K562 (cell line): ENCODE measurements around the gene FZD4. TPM values are rescaled to one million over a fixed set of nuclear protein-coding genes. Genes with fewer than 3 reads are reported as not detected.
A peak's percentile ranks its signal among the peaks of the same experiment; 100 is the strongest.

Source experiments
- CBFB ChIP-seq: sonication (generic); formaldehyde crosslinking; IDR thresholded peaks from 2 replicates; pipeline ENCODE4 v1.4.0; 2020; ENCODE audit warnings: mild to moderate bottlenecking, missing genetic modification reagents
- E2F1 ChIP-seq: sonication (generic); formaldehyde crosslinking; IDR thresholded peaks from 2 replicates; pipeline ENCODE4 v1.8.1; 2023; ENCODE audit warnings: mild to moderate bottlenecking, missing genetic modification reagents, moderate library complexity
- HEY1 ChIP-seq: fragments of 250-450 bp; sonication (Bioruptor Pico); IDR thresholded peaks from 2 replicates; pipeline ENCODE4 v1.5.0; 2020; ENCODE audit warnings: mild to moderate bottlenecking, moderate library complexity, borderline replicate concordance
- NR3C1 ChIP-seq: sonication (generic); formaldehyde crosslinking; IDR thresholded peaks from 2 replicates; pipeline ENCODE4 v1.8.1; 2022; ENCODE audit warnings: missing genetic modification reagents
- OTX1 ChIP-seq: fragments of 450-650 bp; formaldehyde crosslinking; IDR thresholded peaks from 2 replicates; pipeline ENCODE4 v1.4.0; 2022; ENCODE audit warnings: mild to moderate bottlenecking
- PTBP1 ChIP-seq: fragments of 200-400 bp; formaldehyde crosslinking; IDR thresholded peaks from 2 replicates; pipeline ENCODE4 v1.6.1; 2017; ENCODE audit warnings: low read depth, low read length
- SMARCA4 ChIP-seq: fragments of 450-650 bp; IDR thresholded peaks from 2 replicates; pipeline ENCODE4 v1.6.1; 2016
- SRF ChIP-seq, 2 experiments: fragments of 250-450, 450-650 bp in 1 of 2; sonication (Bioruptor Pico) in 1 of 2; sonication (generic) in 1 of 2; formaldehyde crosslinking; IDR thresholded peaks; 2 replicates each; pipeline versions ENCODE4 v1.5.0 to v1.5.1; 2020 to 2022; ENCODE audit warnings: mild to moderate bottlenecking in 1 of 2, missing genetic modification reagents in 1 of 2
- ZNF239 ChIP-seq: fragments of 250-450 bp; sonication (Bioruptor Pico); IDR thresholded peaks from 2 replicates; pipeline ENCODE4 v1.4.0; 2020; ENCODE audit warnings: mild to moderate bottlenecking
- ZNF253 ChIP-seq: fragments of 250-450 bp; sonication (Bioruptor Pico); conservative IDR thresholded peaks from 2 replicates; pipeline ENCODE4 v1.6.1; 2021; ENCODE audit warnings: mild to moderate bottlenecking
- ZNF280A ChIP-seq: fragments of 450-650 bp; IDR thresholded peaks from 2 replicates; pipeline ENCODE4 v1.6.1; 2018; ENCODE audit warnings: mild to moderate bottlenecking, low read depth; ENCODE audit not compliant: partially characterized antibody
- polyA plus RNA-seq, 8 experiments: library from polyadenylated mRNA; depleted of rRNA in 4 of 8; stranded (reverse) in 5 of 8; unstranded in 3 of 8; fragments of >200 nt; fragmentation: Nextera tagmentation in 2 of 8; fragmentation: Illumina TruSeq in 1 of 8; extraction: Ambion mirVana in 2 of 8; extraction: Trizol in 1 of 8; gene quantifications; 2 replicates each; pipeline versions ENCODE4 v1.2.1 to v1.2.3, GENCODE V29; 2011 to 2014; ENCODE audit warnings: inconsistent platforms in 1 of 8, missing spikeins in 1 of 8
- total RNA-seq, 7 experiments: library from RNA; depleted of rRNA in 6 of 7; stranded (reverse); fragments of >200 nt in 6 of 7; fragmentation: Illumina TruSeq in 2 of 7; extraction: Trizol in 2 of 7; gene quantifications; 2 replicates each; pipeline versions ENCODE4 v1.2.1 to v1.2.3, GENCODE V29; 2011 to 2021; ENCODE audit warnings: low replicate concordance in 1 of 7
- TF ChIP-seq, protein P1 (sequence below): fragments of 200-800 bp; sonication (Bioruptor generic); IDR thresholded peaks from 2 replicates; pipeline ENCODE4 v1.6.1; 2017; ENCODE audit warnings: missing genetic modification characterization, missing compliant biosample characterization
- TF ChIP-seq, protein P2 (sequence below): fragments of 450-650 bp; IDR thresholded peaks from 2 replicates; pipeline ENCODE4 v1.6.1; 2017; ENCODE audit warnings: antibody characterized with exemption, mild to moderate bottlenecking
- TF ChIP-seq, protein P3 (sequence below), 3 experiments: fragments of 200-800 bp in 1 of 3; sonication (Bioruptor generic) in 1 of 3; sonication (generic) in 1 of 3; formaldehyde crosslinking in 1 of 3; IDR thresholded peaks; 2 replicates each; pipeline versions ENCODE4 v1.6.1 to v1.8.0; 2016 to 2022; ENCODE audit warnings: mild to moderate bottlenecking in 2 of 3, missing compliant biosample characterization in 2 of 3, missing genetic modification characterization in 2 of 3, missing genetic modification reagents in 1 of 3
- TF ChIP-seq, protein P4 (sequence below): sonication (generic); formaldehyde crosslinking; IDR thresholded peaks from 2 replicates; pipeline ENCODE4 v1.8.0; 2022; ENCODE audit warnings: mild to moderate bottlenecking, missing genetic modification reagents

Gene FZD4
- total and polyA plus RNA-seq, 9 of the 15 experiments (the other 6 are each of a cell fraction or from before 2014, with no cell fraction given): 1.2 to 7.9 (median 5.8) TPM

DNA sequence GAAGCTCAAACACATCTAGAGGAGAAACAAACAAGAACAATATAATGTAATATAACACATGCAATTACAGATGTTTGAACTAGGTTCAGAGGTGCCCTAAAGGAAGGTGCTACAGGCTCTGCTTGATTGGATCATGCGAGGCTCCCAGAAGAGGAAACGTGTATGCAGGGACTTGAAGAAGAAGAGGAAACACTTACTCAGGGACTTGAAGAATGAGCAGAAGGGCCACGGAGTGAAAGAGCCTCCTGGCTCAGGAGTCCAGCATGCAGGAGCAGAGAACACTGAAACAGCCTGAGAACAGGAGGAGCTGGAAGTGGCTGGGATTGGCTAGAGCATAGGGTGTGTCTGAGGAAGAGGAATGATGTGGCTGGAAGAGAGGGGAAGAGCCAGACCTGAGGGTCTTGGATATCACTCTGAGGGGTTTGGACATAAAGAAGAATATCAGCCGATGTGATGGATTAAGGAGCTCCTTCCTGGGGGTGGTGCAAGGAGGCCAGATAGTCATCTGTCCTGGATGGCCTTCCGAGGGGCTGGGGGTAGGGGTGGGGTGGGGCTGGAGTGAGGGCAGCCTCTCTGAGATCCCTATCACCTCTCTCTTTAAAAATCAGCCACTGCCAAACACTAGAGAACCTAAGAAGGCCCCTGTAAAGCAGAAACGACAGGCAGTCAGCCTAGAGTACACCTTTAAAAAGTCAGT is 16.8 kb downstream of the FZD4 start (continued):
- TF ChIP-seq, protein P1, sequence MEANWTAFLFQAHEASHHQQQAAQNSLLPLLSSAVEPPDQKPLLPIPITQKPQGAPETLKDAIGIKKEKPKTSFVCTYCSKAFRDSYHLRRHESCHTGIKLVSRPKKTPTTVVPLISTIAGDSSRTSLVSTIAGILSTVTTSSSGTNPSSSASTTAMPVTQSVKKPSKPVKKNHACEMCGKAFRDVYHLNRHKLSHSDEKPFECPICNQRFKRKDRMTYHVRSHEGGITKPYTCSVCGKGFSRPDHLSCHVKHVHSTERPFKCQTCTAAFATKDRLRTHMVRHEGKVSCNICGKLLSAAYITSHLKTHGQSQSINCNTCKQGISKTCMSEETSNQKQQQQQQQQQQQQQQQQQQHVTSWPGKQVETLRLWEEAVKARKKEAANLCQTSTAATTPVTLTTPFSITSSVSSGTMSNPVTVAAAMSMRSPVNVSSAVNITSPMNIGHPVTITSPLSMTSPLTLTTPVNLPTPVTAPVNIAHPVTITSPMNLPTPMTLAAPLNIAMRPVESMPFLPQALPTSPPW: peak; percentile 49; the same call in 1 of the 2 replicates
- no peak for TF ChIP-seq PTBP1
- TF ChIP-seq, protein P2, sequence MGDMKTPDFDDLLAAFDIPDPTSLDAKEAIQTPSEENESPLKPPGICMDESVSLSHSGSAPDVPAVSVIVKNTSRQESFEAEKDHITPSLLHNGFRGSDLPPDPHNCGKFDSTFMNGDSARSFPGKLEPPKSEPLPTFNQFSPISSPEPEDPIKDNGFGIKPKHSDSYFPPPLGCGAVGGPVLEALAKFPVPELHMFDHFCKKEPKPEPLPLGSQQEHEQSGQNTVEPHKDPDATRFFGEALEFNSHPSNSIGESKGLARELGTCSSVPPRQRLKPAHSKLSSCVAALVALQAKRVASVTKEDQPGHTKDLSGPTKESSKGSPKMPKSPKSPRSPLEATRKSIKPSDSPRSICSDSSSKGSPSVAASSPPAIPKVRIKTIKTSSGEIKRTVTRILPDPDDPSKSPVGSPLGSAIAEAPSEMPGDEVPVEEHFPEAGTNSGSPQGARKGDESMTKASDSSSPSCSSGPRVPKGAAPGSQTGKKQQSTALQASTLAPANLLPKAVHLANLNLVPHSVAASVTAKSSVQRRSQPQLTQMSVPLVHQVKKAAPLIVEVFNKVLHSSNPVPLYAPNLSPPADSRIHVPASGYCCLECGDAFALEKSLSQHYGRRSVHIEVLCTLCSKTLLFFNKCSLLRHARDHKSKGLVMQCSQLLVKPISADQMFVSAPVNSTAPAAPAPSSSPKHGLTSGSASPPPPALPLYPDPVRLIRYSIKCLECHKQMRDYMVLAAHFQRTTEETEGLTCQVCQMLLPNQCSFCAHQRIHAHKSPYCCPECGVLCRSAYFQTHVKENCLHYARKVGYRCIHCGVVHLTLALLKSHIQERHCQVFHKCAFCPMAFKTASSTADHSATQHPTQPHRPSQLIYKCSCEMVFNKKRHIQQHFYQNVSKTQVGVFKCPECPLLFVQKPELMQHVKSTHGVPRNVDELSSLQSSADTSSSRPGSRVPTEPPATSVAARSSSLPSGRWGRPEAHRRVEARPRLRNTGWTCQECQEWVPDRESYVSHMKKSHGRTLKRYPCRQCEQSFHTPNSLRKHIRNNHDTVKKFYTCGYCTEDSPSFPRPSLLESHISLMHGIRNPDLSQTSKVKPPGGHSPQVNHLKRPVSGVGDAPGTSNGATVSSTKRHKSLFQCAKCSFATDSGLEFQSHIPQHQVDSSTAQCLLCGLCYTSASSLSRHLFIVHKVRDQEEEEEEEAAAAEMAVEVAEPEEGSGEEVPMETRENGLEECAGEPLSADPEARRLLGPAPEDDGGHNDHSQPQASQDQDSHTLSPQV: peak; percentile 4; the same call in 1 of the 2 replicates
- no peak for TF ChIP-seq ZNF239 (CRISPR knock-in tag)
- no peak for TF ChIP-seq ZNF253 (CRISPR knock-in tag)
- TF ChIP-seq CBFB (CRISPR knock-in tag): no peak
- TF ChIP-seq SRF (CRISPR knock-in tag; IDR thresholded peaks at IDR 0.05): no peak
- TF ChIP-seq, protein P3, sequence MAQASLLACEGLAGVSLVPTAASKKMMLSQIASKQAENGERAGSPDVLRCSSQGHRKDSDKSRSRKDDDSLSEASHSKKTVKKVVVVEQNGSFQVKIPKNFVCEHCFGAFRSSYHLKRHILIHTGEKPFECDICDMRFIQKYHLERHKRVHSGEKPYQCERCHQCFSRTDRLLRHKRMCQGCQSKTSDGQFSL (CRISPR knock-in tag; IDR thresholded peaks at IDR 0.05): no peak
- TF ChIP-seq, protein P3 (tag; IDR thresholded peaks at IDR 0.05): no peak
- 0 out of 2 replicates have a peak, but pooled peaks have one; percentile 37 for TF ChIP-seq OTX1
- TF ChIP-seq HEY1 (CRISPR knock-in tag): no peak
- TF ChIP-seq, protein P4, sequence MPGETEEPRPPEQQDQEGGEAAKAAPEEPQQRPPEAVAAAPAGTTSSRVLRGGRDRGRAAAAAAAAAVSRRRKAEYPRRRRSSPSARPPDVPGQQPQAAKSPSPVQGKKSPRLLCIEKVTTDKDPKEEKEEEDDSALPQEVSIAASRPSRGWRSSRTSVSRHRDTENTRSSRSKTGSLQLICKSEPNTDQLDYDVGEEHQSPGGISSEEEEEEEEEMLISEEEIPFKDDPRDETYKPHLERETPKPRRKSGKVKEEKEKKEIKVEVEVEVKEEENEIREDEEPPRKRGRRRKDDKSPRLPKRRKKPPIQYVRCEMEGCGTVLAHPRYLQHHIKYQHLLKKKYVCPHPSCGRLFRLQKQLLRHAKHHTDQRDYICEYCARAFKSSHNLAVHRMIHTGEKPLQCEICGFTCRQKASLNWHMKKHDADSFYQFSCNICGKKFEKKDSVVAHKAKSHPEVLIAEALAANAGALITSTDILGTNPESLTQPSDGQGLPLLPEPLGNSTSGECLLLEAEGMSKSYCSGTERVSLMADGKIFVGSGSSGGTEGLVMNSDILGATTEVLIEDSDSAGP (CRISPR knock-in tag): no peak
- TF ChIP-seq ZNF280A: no peak
- TF ChIP-seq E2F1 (CRISPR knock-in tag): no peak
- no peak for TF ChIP-seq NR3C1 (CRISPR knock-in tag)
- TF ChIP-seq SMARCA4: peak; percentile 13; the same call in 1 of the 2 replicates
